OCI-LY3 (cell line): ENCODE measurements around the gene TRPC3.

ENCODE experiments used
- CTCF ChIP-seq: fragments of 200-600, 300-600 bp; sonication (generic); IDR thresholded peaks from 2 replicates; pipeline ENCODE4 v1.5.1; 2014; ENCODE audit warnings: antibody characterized with exemption, low read length, low read depth
- EZH2phosphoT487 ChIP-seq: fragments of 200-600 bp; shearing (Covaris generic); IDR thresholded peaks from 2 replicates; pipeline ENCODE4 v1.6.1; 2018; ENCODE audit warnings: antibody characterized with exemption, mixed run types, low read depth

GRCh38 chr4:122000849-122001248 lies 49.0 kb upstream of the TRPC3 start:
- TF ChIP-seq CTCF = no peak
- no peak for TF ChIP-seq EZH2phosphoT487
